BJ (cell line): ENCODE results near the gene TMEM114. TPM values are rescaled to one million over a fixed set of nuclear protein-coding genes. Genes with fewer than 3 reads are reported as not detected.

ENCODE experiments used
- CTCF ChIA-PET: fragments of 350-600 bp; formaldehyde crosslinking; extraction: SDS; loops from one replicate; lab custom pipeline; 2021; ENCODE audit warnings: antibody characterized with exemption, inconsistent platforms; lab: Yijun Ruan, JAX
- POLR2A ChIA-PET: fragments of 300-600 bp; sonication (Branson Sonifier 250); formaldehyde crosslinking; extraction: SDS; loops from one replicate; lab custom pipeline; 2021; ENCODE audit warnings: antibody characterized with exemption; lab: Charles Lee
- DNase-seq: peaks from one replicate; pipeline ENCODE4 v3.0.0-alpha.2; 2011; ENCODE audit warnings: low read depth
- H3K27me3 ChIP-seq: 2 replicates; pipeline ENCODE4 v1.6.0; 2011; ENCODE audit warnings: low read length; ENCODE audit not compliant: control insufficient read depth, insufficient read depth
- H3K36me3 ChIP-seq: 2 replicates; pipeline ENCODE4 v1.5.1; 2011; ENCODE audit warnings: low read length; ENCODE audit not compliant: control insufficient read depth, insufficient read depth
- H3K4me3 ChIP-seq: 2 replicates; pipeline ENCODE4 v1.5.1; 2011; ENCODE audit warnings: low read depth, mild to moderate bottlenecking, control low read depth, low read length
- polyA plus RNA-seq: library from polyadenylated mRNA; depleted of rRNA; stranded (reverse); fragments of >200 nt; gene quantifications from 2 replicates; pipeline ENCODE4 v1.2.3, GENCODE V29; 2011
- TF ChIP-seq, protein P1 (sequence below): IDR thresholded peaks from 2 replicates; pipeline ENCODE4 v1.5.1; 2011; ENCODE audit warnings: low read depth, mild to moderate bottlenecking, control low read depth, inconsistent platforms, low read length, moderate library complexity; ENCODE audit not compliant: insufficient read depth

Gene TMEM114
- polyA plus RNA-seq, 1 experiment: not detected

GRCh38 chr16:8583732-8584131 lies 6.6 kb downstream of the TMEM114 start:
- Histone ChIP-seq H3K4me3 (no peak overlapping the region), H3K36me3 (no peaks in the 10 kb centered on the region), H3K27me3 (peaks cover 8% of the 10 kb centered on the region)
- ChIA-PET POLR2A (no interaction called here), CTCF (interaction anchor here (0.7 to 1.2 kb wide), 3 partner anchors 9 to 1599 kb away, joined by 3 to 4 read pairs (median 4); partner anchors contain the start of gene GRIN2A)
- TF ChIP-seq, protein P1, sequence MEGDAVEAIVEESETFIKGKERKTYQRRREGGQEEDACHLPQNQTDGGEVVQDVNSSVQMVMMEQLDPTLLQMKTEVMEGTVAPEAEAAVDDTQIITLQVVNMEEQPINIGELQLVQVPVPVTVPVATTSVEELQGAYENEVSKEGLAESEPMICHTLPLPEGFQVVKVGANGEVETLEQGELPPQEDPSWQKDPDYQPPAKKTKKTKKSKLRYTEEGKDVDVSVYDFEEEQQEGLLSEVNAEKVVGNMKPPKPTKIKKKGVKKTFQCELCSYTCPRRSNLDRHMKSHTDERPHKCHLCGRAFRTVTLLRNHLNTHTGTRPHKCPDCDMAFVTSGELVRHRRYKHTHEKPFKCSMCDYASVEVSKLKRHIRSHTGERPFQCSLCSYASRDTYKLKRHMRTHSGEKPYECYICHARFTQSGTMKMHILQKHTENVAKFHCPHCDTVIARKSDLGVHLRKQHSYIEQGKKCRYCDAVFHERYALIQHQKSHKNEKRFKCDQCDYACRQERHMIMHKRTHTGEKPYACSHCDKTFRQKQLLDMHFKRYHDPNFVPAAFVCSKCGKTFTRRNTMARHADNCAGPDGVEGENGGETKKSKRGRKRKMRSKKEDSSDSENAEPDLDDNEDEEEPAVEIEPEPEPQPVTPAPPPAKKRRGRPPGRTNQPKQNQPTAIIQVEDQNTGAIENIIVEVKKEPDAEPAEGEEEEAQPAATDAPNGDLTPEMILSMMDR: no peak
- DNase-seq: no peak

- CTCF ChIA-PET: interaction anchor here (0.8 to 1.2 kb wide), 2 partner anchors 10 to 16 kb away, joined by 3 to 4 read pairs; no protein-coding TSS in a partner anchor
Observed at GRCh38 chr16:8583199-8583598, 7.1 kb downstream of the TMEM114 start.

DNA sequence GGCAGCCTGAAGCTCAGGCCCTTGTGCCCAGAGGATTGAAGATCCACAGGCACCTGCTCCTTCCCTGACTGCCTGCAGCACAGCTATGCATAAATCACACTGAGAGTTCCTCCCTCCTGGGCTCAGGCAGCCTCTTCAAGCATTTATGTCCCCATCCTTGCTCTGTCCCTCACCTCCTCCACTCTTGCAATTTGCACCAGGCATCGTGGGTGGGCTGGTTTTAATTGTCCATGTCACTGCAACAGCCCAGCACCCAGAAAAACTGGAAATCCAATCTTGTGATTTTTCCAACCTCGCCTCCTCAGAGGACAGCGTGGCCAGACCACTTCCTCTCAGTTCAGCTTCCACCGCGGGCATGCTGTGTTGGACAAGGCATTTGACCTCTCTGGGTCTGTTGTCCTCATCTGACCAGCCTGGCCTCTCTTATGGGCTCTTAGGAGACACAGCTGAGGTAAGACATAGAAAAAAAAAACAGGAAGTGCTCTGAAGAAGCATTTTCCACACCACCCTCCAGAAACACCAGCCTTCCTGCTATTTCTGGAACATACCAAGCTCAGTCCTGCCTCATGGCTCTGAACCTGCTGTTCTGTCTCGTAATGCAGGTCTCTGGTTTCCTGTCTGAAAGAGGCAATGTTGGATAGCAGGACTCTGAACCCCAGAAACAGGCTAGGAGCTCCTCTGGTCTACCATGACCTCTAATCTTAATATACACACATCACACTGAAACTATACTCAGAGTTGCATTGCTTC lies 8.3 kb downstream of the TMEM114 start:
- POLR2A ChIA-PET: no interaction called here
- CTCF ChIA-PET: interaction anchor here (0.6 kb wide), 2 partner anchors 37 to 716 kb away, joined by 3 read pairs; no protein-coding TSS in a partner anchor
- DNase-seq: no peak

More at GRCh38 chr16:8583199-8583598, 7.1 kb downstream of the TMEM114 start:
- TF ChIP-seq, protein P1: no peak
- Histone ChIP-seq H3K36me3 (no peaks in the 10 kb centered on the region), H3K27me3 (peaks cover 3% of the 10 kb centered on the region; the same call in 1 of the 2 replicates), H3K4me3 (no peak overlapping the region)
- no peak for DNase-seq
- POLR2A ChIA-PET: no interaction called here

GRCh38 chr16:8579559-8579958 lies 10.8 kb downstream of the TMEM114 start:
- no peak for DNase-seq
- H3K4me3 ChIP-seq: no peak overlapping the region
- TF ChIP-seq, protein P1: no peak
- H3K27me3 ChIP-seq: no peaks in the 10 kb centered on the region; the same call in 1 of the 2 replicates
- no peaks in the 10 kb centered on the region for H3K36me3 ChIP-seq
- ChIA-PET POLR2A (no interaction called here), CTCF (interaction anchor here (1.4 kb wide), 1 partner anchor 301 kb away, joined by 3 read pairs; no protein-coding TSS in a partner anchor)

More for the DNA sequence above, 8.3 kb downstream of the TMEM114 start:
- no peak overlapping the region for H3K4me3 ChIP-seq
- no peaks in the 10 kb centered on the region for H3K36me3 ChIP-seq
- no peaks in the 10 kb centered on the region for H3K27me3 ChIP-seq
- TF ChIP-seq, protein P1: no peak

DNA sequence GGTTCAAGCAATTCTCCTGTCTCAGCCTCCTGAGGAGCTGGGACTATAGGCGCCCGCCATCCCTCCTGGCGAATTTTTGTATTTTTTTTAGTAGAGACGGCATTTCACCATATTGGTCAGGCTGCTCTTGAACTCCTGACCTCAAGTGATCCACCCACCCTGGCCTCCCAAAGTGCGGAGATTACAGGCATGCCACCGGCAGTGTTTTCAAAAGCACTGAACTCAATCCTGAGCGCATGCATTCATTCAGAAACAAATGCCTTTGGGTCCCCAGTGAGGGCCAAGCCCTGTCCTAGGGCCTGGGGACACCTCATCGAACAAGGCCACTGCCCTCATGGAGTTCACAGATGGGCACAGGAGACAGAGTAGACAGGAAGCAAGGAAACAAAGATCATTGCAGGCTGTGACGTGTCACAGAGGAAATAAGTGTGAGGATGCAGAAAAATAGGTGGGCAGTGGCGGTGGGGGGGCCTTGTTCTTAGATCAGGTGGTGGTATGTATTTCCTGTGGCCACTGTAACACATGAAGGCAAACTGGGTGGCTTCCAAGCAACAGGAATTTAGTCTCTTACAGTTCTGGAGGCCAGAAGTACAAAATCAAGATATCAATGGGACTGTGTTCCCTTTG lies 12.5 kb downstream of the TMEM114 start:
- no peaks in the 10 kb centered on the region for H3K36me3 ChIP-seq
- no peaks in the 10 kb centered on the region; the same call in 1 of the 2 replicates for H3K27me3 ChIP-seq
- no peak overlapping the region for H3K4me3 ChIP-seq
- TF ChIP-seq, protein P1: no peak
- ChIA-PET CTCF (no interaction called here), POLR2A (no interaction called here)
- no peak for DNase-seq
